Tibial artery (tissue), 4 donors: ENCODE results near the gene KMT5B.
"Not testable (repeated sequence)": the region's sequence is repeated elsewhere in the genome, so short reads cannot be mapped to it uniquely, and the experiment has no call there.

Experiments
- DNase-seq, 2 donors: peaks; one replicate each; pipeline ENCODE4 v3.0.0-alpha.2; 2019
- H3K27ac ChIP-seq, 2 donors: fragments of 200-600 bp; sonication (generic) in 1 of 2; 1 replicate in 1 of 2; 2 replicates in 1 of 2; pipeline ENCODE4 v1.5.1; 2018 to 2019; ENCODE audit warnings: mild to moderate bottlenecking in 1 of 2
- H3K27me3 ChIP-seq, 2 donors: fragments of 200-600 bp; sonication (generic) in 1 of 2; one replicate each; pipeline versions ENCODE4 v1.5.1 to v1.6.0; 2016 to 2019
- H3K36me3 ChIP-seq, 3 donors: fragments of 200-600 bp; sonication (generic) in 2 of 3; one replicate each; pipeline ENCODE4 v1.5.1; 2016 to 2019; ENCODE audit warnings: mild to moderate bottlenecking in 2 of 3
- H3K4me1 ChIP-seq, 4 donors: fragments of 200-600 bp; sonication (generic) in 2 of 4; 1 replicate in 3 of 4; 2 replicates in 1 of 4; pipeline ENCODE4 v1.5.1; 2016 to 2019
- H3K4me3 ChIP-seq, 2 donors: fragments of 200-600 bp; sonication (generic) in 1 of 2; 1 replicate in 1 of 2; 2 replicates in 1 of 2; pipeline ENCODE4 v1.5.1; 2018 to 2019; ENCODE audit warnings: mild to moderate bottlenecking in 2 of 2
- H3K9me3 ChIP-seq, 3 donors: fragments of 200-600 bp; sonication (generic) in 1 of 3; one replicate each; pipeline ENCODE4 v1.5.1; 2016 to 2019
- CTCF ChIP-seq, 2 experiments: fragments of 200-600 bp in 1 of 2; fragments of 450-650 bp in 1 of 2; IDR thresholded peaks; one replicate each; pipeline ENCODE4 v1.5.1; 2017 to 2019; ENCODE audit warnings: antibody characterized with exemption in 2 of 2, mild to moderate bottlenecking in 1 of 2, moderate library complexity in 1 of 2
- intact Hi-C: fragments of 100-400 bp; cut with DNase I; formaldehyde crosslinking; loops from one replicate; pipeline ENCODE4 v1.15.0; 2023; ENCODE audit warnings: low total_unique reads

The KMT5B gene

GRCh38 chr11:68254421-68254820, 41.3 kb upstream of the KMT5B start:
- intact Hi-C loops = no loop called here
- no peak overlapping the region for H3K27ac ChIP-seq
- peaks cover 0 to 17% (median 6%) of the 10 kb centered on the region in 4 donors for H3K4me1 ChIP-seq
- DNase-seq = no peak
- no peaks in the 10 kb centered on the region for H3K9me3 ChIP-seq
- no peak overlapping the region for H3K4me3 ChIP-seq
- no peaks in the 10 kb centered on the region for H3K27me3 ChIP-seq
- H3K36me3 ChIP-seq = no peaks in the 10 kb centered on the region
- TF ChIP-seq CTCF (IDR thresholded peaks at IDR 0.05) = no peak

- TF ChIP-seq CTCF (IDR thresholded peaks at IDR 0.05) = no peak
- no peak for DNase-seq
- H3K27ac ChIP-seq = no peak overlapping the region
- peaks cover 0 to 5% (median 0%) of the 10 kb centered on the region in 4 donors for H3K4me1 ChIP-seq
- H3K36me3 ChIP-seq = no peaks in the 10 kb centered on the region
- H3K27me3 ChIP-seq = no peaks in the 10 kb centered on the region
- H3K9me3 ChIP-seq = no peaks in the 10 kb centered on the region
- intact Hi-C loops = no loop called here
- H3K4me3 ChIP-seq = no peak overlapping the region
Observed at GRCh38 chr11:68251765-68252164, 38.7 kb upstream of the KMT5B start.

- not testable (repeated sequence) for H3K9me3 ChIP-seq
Observed at GRCh38 chr11:68244912-68245311, 31.8 kb upstream of the KMT5B start.

GRCh38 chr11:68243847-68244246, 30.8 kb upstream of the KMT5B start:
- H3K4me3 ChIP-seq, H3K27me3 ChIP-seq, H3K27ac ChIP-seq, intact Hi-C loops, DNase-seq, H3K9me3 ChIP-seq, H3K36me3 ChIP-seq, H3K4me1 ChIP-seq: not testable (repeated sequence)

More at GRCh38 chr11:68244912-68245311, 31.8 kb upstream of the KMT5B start:
- H3K4me1 ChIP-seq, H3K36me3 ChIP-seq, DNase-seq, H3K27me3 ChIP-seq, intact Hi-C loops, H3K27ac ChIP-seq, H3K4me3 ChIP-seq: not testable (repeated sequence)

GRCh38 chr11:68242616-68243015, 29.5 kb upstream of the KMT5B start:
- intact Hi-C loops = no loop called here
- H3K27ac ChIP-seq = no peak overlapping the region
- H3K4me1 ChIP-seq = no peaks in the 10 kb centered on the region
- no peak for DNase-seq
- no peaks in the 10 kb centered on the region for H3K36me3 ChIP-seq
- H3K4me3 ChIP-seq = no peak overlapping the region
- TF ChIP-seq CTCF (IDR thresholded peaks at IDR 0.05) = no peak
- no peaks in the 10 kb centered on the region for H3K9me3 ChIP-seq
- H3K27me3 ChIP-seq = peaks cover 0 to 4% of the 10 kb centered on the region in 2 donors

- no peak for TF ChIP-seq CTCF (IDR thresholded peaks at IDR 0.05)
- Histone ChIP-seq H3K36me3 (no peaks in the 10 kb centered on the region), H3K27me3 (peaks cover 0 to 7% of the 10 kb centered on the region in 2 donors), H3K4me1 (no peaks in the 10 kb centered on the region), H3K4me3 (no peak overlapping the region), H3K9me3 (peaks cover 0 to 5% (median 0%) of the 10 kb centered on the region in 3 donors), H3K27ac (no peak overlapping the region)
- DNase-seq = no peak
- intact Hi-C loops = no loop called here
Observed at GRCh38 chr11:68231621-68232020, 18.5 kb upstream of the KMT5B start.

GRCh38 chr11:68229601-68230000, 16.5 kb upstream of the KMT5B start:
- H3K9me3 ChIP-seq = peaks cover 0 to 5% (median 0%) of the 10 kb centered on the region in 3 donors
- no peak for DNase-seq
- no peak overlapping the region for H3K4me3 ChIP-seq
- H3K27ac ChIP-seq = no peak overlapping the region
- intact Hi-C loops = no loop called here
- no peaks in the 10 kb centered on the region for H3K36me3 ChIP-seq
- TF ChIP-seq CTCF (IDR thresholded peaks at IDR 0.05) = no peak
- H3K27me3 ChIP-seq = no peaks in the 10 kb centered on the region
- H3K4me1 ChIP-seq = no peaks in the 10 kb centered on the region
